Aorta (tissue), 5 donors: ENCODE measurements around the gene SPRED2. TPM values are rescaled to one million over a fixed set of nuclear protein-coding genes. Genes with fewer than 3 reads are reported as not detected.

ENCODE experiments used
- ATAC-seq: fragments of 200-7000 bp; cut with Tn5 transposase; one replicate; pipeline ENCODE4 v1.9.1; 2022; ENCODE audit warnings: moderate library complexity; ENCODE audit not compliant: low FRiP score
- DNase-seq, 2 donors: peaks; one replicate each; pipeline ENCODE4 v3.0.0-alpha.2; 2020
- H3K27ac ChIP-seq, 2 donors: one replicate each; pipeline ENCODE4 v1.5.1; 2013; ENCODE audit warnings: low read length in 2 of 2, mild to moderate bottlenecking in 2 of 2, moderate library complexity in 2 of 2, control low read depth in 1 of 2, inconsistent platforms in 1 of 2, low read depth in 1 of 2
- H3K27me3 ChIP-seq, 2 donors: one replicate each; pipeline ENCODE4 v1.6.1; 2013; ENCODE audit warnings: control low read depth in 1 of 2, low read length in 1 of 2, mild to moderate bottlenecking in 1 of 2, moderate library complexity in 1 of 2; ENCODE audit not compliant: insufficient read depth in 2 of 2, control insufficient read depth in 1 of 2
- H3K36me3 ChIP-seq, 2 donors: one replicate each; pipeline ENCODE4 v1.6.1; 2013; ENCODE audit warnings: control low read depth in 1 of 2, low read length in 1 of 2, mild to moderate bottlenecking in 1 of 2; ENCODE audit not compliant: insufficient read depth in 2 of 2, control insufficient read depth in 1 of 2
- H3K4me1 ChIP-seq, 2 donors: one replicate each; pipeline ENCODE4 v1.6.1; 2013; ENCODE audit warnings: low read length in 2 of 2, control low read depth in 1 of 2, mild to moderate bottlenecking in 1 of 2, moderate library complexity in 1 of 2; ENCODE audit not compliant: insufficient read depth in 2 of 2, control insufficient read depth in 1 of 2
- H3K4me3 ChIP-seq, 2 donors: one replicate each; pipeline ENCODE4 v1.5.1; 2013; ENCODE audit warnings: low read length in 2 of 2, control low read depth in 1 of 2, mild to moderate bottlenecking in 1 of 2
- H3K9me3 ChIP-seq: one replicate; pipeline ENCODE4 v1.6.1; 2013; ENCODE audit warnings: mild to moderate bottlenecking, low read length; ENCODE audit not compliant: control insufficient read depth
- WGBS, 2 donors: extraction: QIAGEN DNeasy Blood & Tissue Kit; methylation state at CpG; one replicate each; pipeline ENCODE4 v1.1.7; 2013; 5-methylcytosine and 5-hydroxymethylcytosine counted together
- intact Hi-C, 2 donors: fragments of 100-400 bp; cut with DNase I; formaldehyde crosslinking; loops; one replicate each; pipeline versions ENCODE4 v1.14.2 to v1.15.0; 2022
- polyA plus RNA-seq, 2 donors: library from polyadenylated mRNA; stranded (reverse); fragments of 200-250 nt; gene quantifications; one replicate each; pipeline ENCODE4 v1.2.3, GENCODE V29; 2013
- total RNA-seq, 2 donors: library from RNA; stranded (reverse); fragmentation: NEBNext Ultra II Directional; extraction: Animal tissue kit (Norgen Biotek cat#: 25700); gene quantifications; one replicate each; pipeline ENCODE4 v1.2.1, GENCODE V29; 2021
- donor health status: healthy with polysubstance abuse.
- donor health status: Bipolar disorder and iron deficiency.
- donor health status: DM: no; HTN: no; CAD: no.
- donor health status: DM: no; HTN: no; CAD: no.
- donor health status: DM: yes; HTN: yes; CAD: no.

SPRED2 gene
- total and polyA plus RNA-seq, 4 donors: 9.9 to 38.3 (median 28.1) TPM

GRCh38 chr2:65413106-65413505, 19.3 kb downstream of the SPRED2 start:
- peaks cover 2 to 3% of the 10 kb centered on the region in 2 donors for H3K4me1 ChIP-seq
- intact Hi-C loops: no loop called here
- no peaks in the 10 kb centered on the region for H3K27me3 ChIP-seq
- ATAC-seq (no peak), DNase-seq (no peak)
- 5 to 9% methylated on average over 2 of the region's 2 CpGs for WGBS, 2 donors
- H3K36me3 ChIP-seq: no peaks in the 10 kb centered on the region
- no peaks in the 10 kb centered on the region for H3K9me3 ChIP-seq
- no peak overlapping the region for H3K27ac ChIP-seq
- no peak overlapping the region for H3K4me3 ChIP-seq

DNA sequence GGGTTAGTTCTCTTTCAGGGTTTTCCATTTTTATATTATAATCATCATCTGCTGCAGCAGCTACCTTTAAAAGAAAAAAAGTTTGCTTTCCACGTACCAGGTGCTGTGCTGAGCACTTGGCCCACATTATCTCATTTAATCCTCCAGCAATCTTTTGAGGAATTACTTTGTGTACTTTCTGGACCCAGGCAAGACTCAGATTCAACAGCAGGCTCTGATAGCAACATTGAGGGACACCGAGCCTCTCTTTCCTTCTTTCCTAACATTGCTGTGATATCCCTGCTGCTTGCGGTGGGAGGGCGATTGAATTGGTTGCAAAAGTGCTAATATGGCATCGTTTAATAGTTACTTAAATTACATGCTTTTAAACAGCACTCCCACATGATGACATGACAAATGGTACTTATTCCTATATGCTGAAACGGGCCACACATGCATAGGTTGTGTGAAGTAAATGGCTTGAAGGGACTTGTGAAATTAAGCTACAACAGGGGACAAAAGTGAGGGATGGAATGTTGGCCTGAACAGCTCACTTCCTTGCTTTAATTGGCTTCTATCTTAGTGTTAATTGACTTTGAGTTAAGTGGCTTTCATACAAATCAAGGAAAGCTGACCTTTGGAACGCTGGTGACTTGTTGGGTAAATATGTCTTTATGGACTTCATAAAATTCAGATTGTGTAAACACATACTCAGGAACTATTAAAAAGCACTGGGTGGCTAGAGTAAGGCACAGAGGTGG, 21.2 kb downstream of the SPRED2 start:
- H3K27ac ChIP-seq: no peak overlapping the region
- no peaks in the 10 kb centered on the region for H3K9me3 ChIP-seq
- intact Hi-C loops: no loop called here
- no peak for DNase-seq
- ATAC-seq: no peak
- H3K4me3 ChIP-seq: no peak overlapping the region
- H3K4me1 ChIP-seq: peaks cover 0 to 2% of the 10 kb centered on the region in 2 donors
- 84 to 86% methylated on average over 7 of the region's 7 CpGs for WGBS, 2 donors
- no peaks in the 10 kb centered on the region for H3K36me3 ChIP-seq
- no peaks in the 10 kb centered on the region for H3K27me3 ChIP-seq

DNA sequence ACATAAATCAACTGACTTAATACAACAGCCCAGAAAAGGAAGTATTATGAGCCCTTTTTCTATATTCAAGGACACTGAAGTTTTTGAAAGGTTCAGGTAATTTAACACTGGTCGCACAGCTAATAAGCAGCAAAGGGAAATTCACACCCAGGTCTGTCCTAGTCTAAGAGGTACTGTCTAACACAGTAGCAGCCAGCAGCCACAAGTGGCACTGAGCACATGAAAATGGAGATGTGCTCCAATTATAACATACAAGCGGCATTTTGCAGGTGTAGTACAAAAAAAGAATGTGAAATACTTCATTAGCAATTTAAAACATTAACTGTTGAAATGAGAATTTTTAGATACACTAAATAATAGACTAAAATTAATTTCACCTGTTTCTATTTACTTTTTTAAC, 23.4 kb downstream of the SPRED2 start:
- H3K4me1 ChIP-seq: no peaks in the 10 kb centered on the region
- no peaks in the 10 kb centered on the region for H3K27me3 ChIP-seq
- no peak for DNase-seq
- WGBS, 2 donors: 97 to 99% methylated on average over 2 of the region's 2 CpGs
- no peak overlapping the region for H3K27ac ChIP-seq
- intact Hi-C loops: no loop called here
- no peaks in the 10 kb centered on the region for H3K9me3 ChIP-seq
- H3K4me3 ChIP-seq: no peak overlapping the region
- ATAC-seq: no peak
- no peaks in the 10 kb centered on the region for H3K36me3 ChIP-seq

DNA sequence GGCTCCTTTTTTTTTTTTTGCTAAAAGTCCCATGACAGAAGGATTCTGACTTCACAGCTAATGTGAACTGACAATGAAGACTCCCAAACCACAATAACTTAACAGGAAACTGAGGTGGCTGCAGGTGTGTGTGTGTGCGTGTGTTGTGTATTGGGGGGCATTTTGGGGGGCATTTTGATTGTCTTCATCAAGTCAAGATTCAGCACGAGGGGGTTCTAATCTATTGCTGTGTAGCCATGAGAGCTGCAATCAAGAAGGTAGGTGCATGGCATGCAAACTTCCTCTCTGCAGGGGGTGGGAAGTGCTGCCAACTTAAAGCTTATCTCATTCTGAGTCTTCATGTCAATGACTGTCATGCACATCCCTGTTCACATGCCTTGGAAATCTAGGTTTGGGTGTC, 25.2 kb downstream of the SPRED2 start:
- H3K36me3 ChIP-seq: no peaks in the 10 kb centered on the region
- intact Hi-C loops: no loop called here
- ATAC-seq: no peak
- H3K9me3 ChIP-seq: no peaks in the 10 kb centered on the region
- DNase-seq: no peak
- no peak overlapping the region for H3K27ac ChIP-seq
- 93 to 94% methylated on average over 2 of the region's 2 CpGs for WGBS, 2 donors
- peaks cover 1 to 2% of the 10 kb centered on the region in 2 donors for H3K4me1 ChIP-seq
- no peak overlapping the region for H3K4me3 ChIP-seq
- no peaks in the 10 kb centered on the region for H3K27me3 ChIP-seq

DNA sequence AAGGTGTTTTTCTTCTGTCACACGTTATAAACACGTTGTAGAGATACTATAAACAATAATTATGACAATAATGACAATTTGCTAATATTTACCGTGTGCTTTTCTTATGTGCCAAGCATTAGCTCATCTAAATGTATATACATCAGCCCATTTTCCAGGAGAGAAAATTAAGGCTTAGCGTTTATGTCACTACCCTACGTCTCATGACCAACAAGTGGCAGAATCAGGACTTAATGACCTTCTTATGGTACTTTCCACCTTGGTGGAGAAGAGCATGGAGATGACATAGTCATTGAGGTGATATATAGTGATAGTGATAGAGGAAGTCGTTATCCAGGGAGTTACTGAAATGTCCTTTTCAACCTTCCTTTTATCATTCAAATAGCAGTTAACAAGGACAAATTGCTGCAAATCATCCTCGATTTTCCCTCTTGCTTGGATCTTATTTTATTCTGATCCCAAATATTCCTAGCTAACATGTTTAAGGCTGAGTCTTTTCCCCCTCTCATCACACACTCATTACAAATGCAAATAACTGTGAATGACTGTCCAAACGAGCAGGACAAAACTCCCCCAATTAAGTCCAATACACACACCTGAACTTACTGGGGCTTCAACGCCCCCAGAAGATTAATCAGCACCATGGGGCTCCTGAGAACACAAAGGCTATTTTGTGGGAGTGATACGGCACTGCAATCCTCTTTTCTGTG, 27.3 kb downstream of the SPRED2 start:
- no peak for ATAC-seq
- Histone ChIP-seq H3K36me3 (no peaks in the 10 kb centered on the region), H3K4me1 (peaks cover 1 to 2% of the 10 kb centered on the region in 2 donors), H3K27me3 (no peaks in the 10 kb centered on the region), H3K4me3 (no peak overlapping the region), H3K27ac (no peak overlapping the region), H3K9me3 (no peaks in the 10 kb centered on the region)
- WGBS, 2 donors: 91 to 92% methylated on average over 10 of the region's 10 CpGs
- no peak for DNase-seq
- intact Hi-C loops: no loop called here

DNA sequence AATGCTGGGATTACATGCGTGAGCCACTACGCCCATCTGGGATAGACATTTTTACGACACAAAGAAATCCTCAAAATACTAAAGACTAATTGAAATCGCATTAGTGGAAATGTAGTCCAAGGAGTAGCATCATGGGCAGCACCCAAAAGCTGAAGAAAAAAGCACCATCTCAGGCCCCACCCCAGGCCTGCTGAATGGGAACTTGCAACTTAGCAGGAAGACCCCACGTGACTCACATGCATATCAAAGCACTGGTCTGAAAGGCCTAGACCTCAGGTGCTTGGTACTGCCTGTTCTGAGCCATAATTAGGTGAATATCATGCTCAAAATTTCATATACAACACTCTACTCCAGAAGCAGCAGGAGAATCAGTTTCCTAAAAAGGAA, 28.9 kb downstream of the SPRED2 start:
- no peaks in the 10 kb centered on the region for H3K9me3 ChIP-seq
- no peak for ATAC-seq
- intact Hi-C loops: no loop called here
- H3K4me1 ChIP-seq: peaks cover 1 to 2% of the 10 kb centered on the region in 2 donors
- H3K27ac ChIP-seq: no peak overlapping the region
- 90 to 95% methylated on average over 5 of the region's 5 CpGs for WGBS, 2 donors
- no peak overlapping the region for H3K4me3 ChIP-seq
- no peaks in the 10 kb centered on the region for H3K36me3 ChIP-seq
- no peak for DNase-seq
- H3K27me3 ChIP-seq: no peaks in the 10 kb centered on the region

- no peaks in the 10 kb centered on the region for H3K27me3 ChIP-seq
- DNase-seq (no peak), ATAC-seq (peak; percentile 33)
- peaks cover 1 to 2% of the 10 kb centered on the region in 2 donors for H3K4me1 ChIP-seq
- H3K27ac ChIP-seq: no peak overlapping the region
- intact Hi-C loops: no loop called here
- H3K36me3 ChIP-seq: no peaks in the 10 kb centered on the region
- H3K9me3 ChIP-seq: no peaks in the 10 kb centered on the region
- WGBS, 2 donors: 43 to 44% methylated on average over 8 of the region's 8 CpGs
- no peak overlapping the region for H3K4me3 ChIP-seq
Observed at GRCh38 chr2:65402780-65403528, 29.4 kb downstream of the SPRED2 start.

DNA sequence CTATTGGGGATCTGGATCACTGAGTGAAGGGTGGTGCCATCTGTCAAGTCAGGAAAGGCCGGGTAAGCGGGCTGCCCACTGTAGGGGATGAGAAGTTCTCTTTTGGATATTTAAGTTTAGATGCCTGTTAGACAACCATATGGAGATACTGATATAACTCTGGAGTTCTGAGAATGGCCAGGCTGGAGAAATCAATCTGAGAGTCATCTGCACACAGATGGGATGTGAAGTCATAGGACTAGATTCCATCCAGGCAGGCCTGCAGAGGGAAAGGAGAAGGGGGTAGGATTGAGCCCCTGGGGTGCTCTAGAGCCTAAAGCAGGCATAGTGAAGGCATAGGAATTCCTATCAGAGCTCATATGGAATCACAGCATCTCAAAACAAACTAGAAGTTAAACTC, 30.1 kb downstream of the SPRED2 start:
- H3K27ac ChIP-seq: no peak overlapping the region
- H3K4me1 ChIP-seq: peaks cover 1 to 5% of the 10 kb centered on the region in 2 donors
- no peaks in the 10 kb centered on the region for H3K9me3 ChIP-seq
- no peaks in the 10 kb centered on the region for H3K27me3 ChIP-seq
- WGBS, 2 donors: 65 to 68% methylated on average over 2 of the region's 2 CpGs
- no peak overlapping the region for H3K4me3 ChIP-seq
- intact Hi-C loops: no loop called here
- no peak for ATAC-seq
- H3K36me3 ChIP-seq: no peaks in the 10 kb centered on the region
- DNase-seq: no peak
